A549 (cell line): ENCODE data around the gene NTSR1.

Source experiments
- CEBPB ChIP-seq, 2 experiments: fragments of >200 bp in 1 of 2; sonication (Bioruptor Twin) in 1 of 2; formaldehyde crosslinking in 1 of 2; IDR thresholded peaks; 2 replicates each; pipeline ENCODE4 v1.6.1; 2012 to 2016
- CHD4 ChIP-seq: fragments of 200-600 bp; sonication (generic); IDR thresholded peaks from 2 replicates; pipeline ENCODE4 v1.6.1; 2016; ENCODE audit warnings: antibody characterized with exemption, mild to moderate bottlenecking, borderline replicate concordance
- CTCF ChIP-seq: fragments of >200 bp; sonication (Bioruptor Twin); formaldehyde crosslinking; IDR thresholded peaks from 3 replicates; pipeline ENCODE4 v1.5.1; 2016
- E2F6 ChIP-seq: IDR thresholded peaks from 2 replicates; pipeline ENCODE4 v1.6.1; 2012; ENCODE audit warnings: low read depth, borderline replicate concordance
- FOXS1 ChIP-seq: fragments of 250-450 bp; sonication (Bioruptor Pico); IDR thresholded peaks from 2 replicates; pipeline ENCODE4 v1.5.0; 2020; ENCODE audit warnings: mild to moderate bottlenecking, moderate library complexity
- JUNB ChIP-seq: fragments of >200 bp; sonication (Bioruptor Twin); formaldehyde crosslinking; IDR thresholded peaks from 2 replicates; pipeline ENCODE4 v1.6.1; 2016
- MAFK ChIP-seq: fragments of 450-650 bp; IDR thresholded peaks from 2 replicates; pipeline ENCODE4 v1.6.1; 2014; ENCODE audit not compliant: partially characterized antibody
- MYC ChIP-seq: IDR thresholded peaks from 2 replicates; pipeline ENCODE4 v1.6.1; 2012; ENCODE audit warnings: mild to moderate bottlenecking, inconsistent platforms, low read length, improper control_type of control experiment, borderline replicate concordance
- PBX3 ChIP-seq: IDR thresholded peaks from 2 replicates; pipeline ENCODE4 v1.6.1; 2012
- POLR2A ChIP-seq: IDR thresholded peaks from 2 replicates; pipeline ENCODE4 v1.6.1; 2012; ENCODE audit warnings: mild to moderate bottlenecking, low read length
- RFX5 ChIP-seq: fragments of 450-650 bp; IDR thresholded peaks from 2 replicates; pipeline ENCODE4 v1.7.1; 2014; ENCODE audit warnings: antibody characterized with exemption, mild to moderate bottlenecking, moderate library complexity
- RNF2 ChIP-seq: fragments of 200-600 bp; sonication (generic); IDR thresholded peaks from 2 replicates; pipeline ENCODE4 v1.6.1; 2016; ENCODE audit warnings: low read depth, mild to moderate bottlenecking, antibody characterized with exemption, moderate library complexity, borderline replicate concordance
- SMC3 ChIP-seq: fragments of >200 bp; sonication (Bioruptor Twin); formaldehyde crosslinking; IDR thresholded peaks from 3 replicates; pipeline ENCODE4 v1.6.1; 2018; ENCODE audit warnings: inconsistent platforms
- USF2 ChIP-seq: fragments of 450-650 bp; IDR thresholded peaks from 2 replicates; pipeline ENCODE4 v1.6.1; 2014; ENCODE audit warnings: antibody characterized with exemption

- TF ChIP-seq CTCF (no peak), POLR2A (no peak), RFX5 (no peak), FOXS1 (CRISPR knock-in tag) (no peak), RNF2 (no peak), JUNB (no peak), SMC3 (no peak), MYC (no peak), E2F6 (no peak), CEBPB (IDR thresholded peaks at IDR 0.05) (no peak), PBX3 (no peak), MAFK (no peak), USF2 (no peak), CHD4 (no peak)
Measured at GRCh38 chr20:62780696-62781095, 72.1 kb downstream of the NTSR1 start.
